Fibroblast of pulmonary artery (primary cell): Measurements from ENCODE around the gene KCNK15.

Experiments used
- DNase-seq: peaks from one replicate; pipeline ENCODE4 v3.0.0-alpha.2; 2010; ENCODE audit warnings: low read depth
- H3K4me3 ChIP-seq: replicated peaks from 2 replicates; pipeline ENCODE4 v1.5.1; 2011; ENCODE audit warnings: low read depth, mild to moderate bottlenecking, control low read depth, low read length, moderate library complexity
- CTCF ChIP-seq: IDR thresholded peaks from 2 replicates; pipeline ENCODE4 v1.5.1; 2011; ENCODE audit warnings: mild to moderate bottlenecking, control low read depth, low read length, inconsistent platforms; ENCODE audit errors: missing control alignments

The KCNK15 gene

GRCh38 chr20:44765701-44766347 lies 20.2 kb downstream of the KCNK15 start:
- TF ChIP-seq CTCF, result no peak
- H3K4me3 ChIP-seq, result no peak overlapping the region
- DNase-seq, result no peak

GRCh38 chr20:44768256-44768655 lies 22.6 kb downstream of the KCNK15 start:
- no peak for DNase-seq
- no peak for TF ChIP-seq CTCF
- H3K4me3 ChIP-seq, result no peak overlapping the region

GRCh38 chr20:44768854-44769480 lies 23.3 kb downstream of the KCNK15 start:
- no peak for DNase-seq
- no peak for TF ChIP-seq CTCF
- H3K4me3 ChIP-seq, result no peak overlapping the region

- H3K4me3 ChIP-seq, result no peak overlapping the region
- TF ChIP-seq CTCF, result no peak
Measured at GRCh38 chr20:44769481-44769863, 23.8 kb downstream of the KCNK15 start.

GRCh38 chr20:44770484-44771171 lies 25.0 kb downstream of the KCNK15 start:
- DNase-seq, result no peak
- no peak overlapping the region for H3K4me3 ChIP-seq
- no peak for TF ChIP-seq CTCF

More at GRCh38 chr20:44769481-44769863, 23.8 kb downstream of the KCNK15 start:
- DNase-seq, result no peak

GRCh38 chr20:44771172-44771535 lies 25.5 kb downstream of the KCNK15 start:
- no peak for DNase-seq
- no peak overlapping the region for H3K4me3 ChIP-seq
- TF ChIP-seq CTCF, result no peak

- no peak for TF ChIP-seq CTCF
- no peak overlapping the region for H3K4me3 ChIP-seq
- DNase-seq, result no peak
Measured at GRCh38 chr20:44772636-44773035, 27.0 kb downstream of the KCNK15 start.
